GM18858 (cell line): Measurements from ENCODE around the gene CCDC136.

Experiments used
- ATAC-seq: cut with Tn5 transposase; IDR thresholded peaks from one replicate; pipeline ENCODE4 v1.9.1; 2021; ENCODE audit not compliant: unreplicated experiment

CCDC136 gene

GRCh38 chr7:128831178-128831993 is 39.6 kb downstream of the CCDC136 start:
- no peak for ATAC-seq

GRCh38 chr7:128831994-128832879 is 40.5 kb downstream of the CCDC136 start:
- ATAC-seq = no peak

GRCh38 chr7:128832880-128833147 is 41.0 kb downstream of the CCDC136 start:
- ATAC-seq = no peak

- no peak for ATAC-seq
These were observed 41.6 kb downstream of the CCDC136 start for GRCh38 chr7:128833148-128833945.

- no peak for ATAC-seq
These were observed 42.2 kb downstream of the CCDC136 start for GRCh38 chr7:128833946-128834325.

GRCh38 chr7:128835231-128835751 is 43.5 kb downstream of the CCDC136 start:
- ATAC-seq = no peak

GRCh38 chr7:128835790-128836641 is 44.2 kb downstream of the CCDC136 start:
- ATAC-seq = no peak

GRCh38 chr7:128836729-128837348 is 45.1 kb downstream of the CCDC136 start:
- ATAC-seq = no peak

GRCh38 chr7:128837521-128837921 is 45.8 kb downstream of the CCDC136 start:
- no peak for ATAC-seq

GRCh38 chr7:128838109-128838779 is 46.5 kb downstream of the CCDC136 start:
- no peak for ATAC-seq

GRCh38 chr7:128838981-128839731 is 47.4 kb downstream of the CCDC136 start:
- no peak for ATAC-seq

- ATAC-seq = no peak
These were observed 48.0 kb downstream of the CCDC136 start for GRCh38 chr7:128839751-128840177.

GRCh38 chr7:128840326-128841170 is 48.8 kb downstream of the CCDC136 start:
- no peak for ATAC-seq

GRCh38 chr7:128841171-128841690 is 49.5 kb downstream of the CCDC136 start:
- no peak for ATAC-seq

GRCh38 chr7:128841921-128842673 is 50.3 kb downstream of the CCDC136 start:
- no peak for ATAC-seq
